ENCODE measurements around the gene SLC22A7. TPM values are rescaled to one million over a fixed set of nuclear protein-coding genes. Genes with fewer than 3 reads are reported as not detected.

SLC22A7 gene
- total and polyA plus RNA-seq, 2 donors from 2014 or later, result 2.0 to 34.8 TPM

DNA sequence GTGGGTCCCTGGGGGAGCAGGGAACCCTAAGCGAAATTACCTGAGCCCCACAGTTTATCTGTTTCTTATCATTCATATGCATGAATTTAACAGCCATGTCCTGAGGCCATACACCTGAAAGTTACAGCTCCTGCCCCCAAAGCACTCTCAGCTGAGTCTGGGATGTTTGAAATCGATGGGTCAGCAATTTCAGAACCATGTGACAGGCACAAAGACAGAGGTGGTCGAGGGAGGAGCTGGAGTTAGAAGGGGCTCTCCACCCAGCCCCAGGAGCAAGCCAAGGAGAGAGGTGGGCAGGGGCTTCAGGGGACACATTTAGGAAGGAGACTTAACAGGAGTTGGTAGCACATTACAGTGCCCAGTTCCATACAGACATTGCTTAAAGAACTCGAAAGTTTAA, 39.9 kb upstream of the SLC22A7 start:
- peak in 1 of 5 donors; percentile 8 for DNase-seq
- no peaks in the 10 kb centered on the region for H3K4me1 ChIP-seq (ENCODE audit: control insufficient read depth in 2 of 3, insufficient read depth in 2 of 3, low read depth in 1 of 3, low read length in 3 of 3)
- no peak overlapping the region for H3K9ac ChIP-seq (ENCODE audit: low read length in 3 of 3)
- no peak overlapping the region for H3K27ac ChIP-seq (ENCODE audit: low read depth in 2 of 2, low read length in 2 of 2)
- TF ChIP-seq, protein P1, sequence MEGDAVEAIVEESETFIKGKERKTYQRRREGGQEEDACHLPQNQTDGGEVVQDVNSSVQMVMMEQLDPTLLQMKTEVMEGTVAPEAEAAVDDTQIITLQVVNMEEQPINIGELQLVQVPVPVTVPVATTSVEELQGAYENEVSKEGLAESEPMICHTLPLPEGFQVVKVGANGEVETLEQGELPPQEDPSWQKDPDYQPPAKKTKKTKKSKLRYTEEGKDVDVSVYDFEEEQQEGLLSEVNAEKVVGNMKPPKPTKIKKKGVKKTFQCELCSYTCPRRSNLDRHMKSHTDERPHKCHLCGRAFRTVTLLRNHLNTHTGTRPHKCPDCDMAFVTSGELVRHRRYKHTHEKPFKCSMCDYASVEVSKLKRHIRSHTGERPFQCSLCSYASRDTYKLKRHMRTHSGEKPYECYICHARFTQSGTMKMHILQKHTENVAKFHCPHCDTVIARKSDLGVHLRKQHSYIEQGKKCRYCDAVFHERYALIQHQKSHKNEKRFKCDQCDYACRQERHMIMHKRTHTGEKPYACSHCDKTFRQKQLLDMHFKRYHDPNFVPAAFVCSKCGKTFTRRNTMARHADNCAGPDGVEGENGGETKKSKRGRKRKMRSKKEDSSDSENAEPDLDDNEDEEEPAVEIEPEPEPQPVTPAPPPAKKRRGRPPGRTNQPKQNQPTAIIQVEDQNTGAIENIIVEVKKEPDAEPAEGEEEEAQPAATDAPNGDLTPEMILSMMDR (IDR thresholded peaks at IDR 0.05; ENCODE audit: borderline replicate concordance, extremely low read depth, insufficient read depth), result no peak
- H3K27me3 ChIP-seq (ENCODE audit: control insufficient read depth, insufficient read depth, low read length), result no peaks in the 10 kb centered on the region
- intact Hi-C loops (cut with DNase I), result no loop called here
- H3K36me3 ChIP-seq (ENCODE audit: control insufficient read depth in 2 of 3, insufficient read depth in 3 of 3, low read length in 3 of 3), result no peaks in the 10 kb centered on the region
- H3K4me3 ChIP-seq (ENCODE audit: low read length in 3 of 3), result no peak overlapping the region
- FAIRE-seq, result no peak
- H3K9me3 ChIP-seq (ENCODE audit: control insufficient read depth in 2 of 3, insufficient read depth in 1 of 3, low read length in 3 of 3), result no peaks in the 10 kb centered on the region

DNA sequence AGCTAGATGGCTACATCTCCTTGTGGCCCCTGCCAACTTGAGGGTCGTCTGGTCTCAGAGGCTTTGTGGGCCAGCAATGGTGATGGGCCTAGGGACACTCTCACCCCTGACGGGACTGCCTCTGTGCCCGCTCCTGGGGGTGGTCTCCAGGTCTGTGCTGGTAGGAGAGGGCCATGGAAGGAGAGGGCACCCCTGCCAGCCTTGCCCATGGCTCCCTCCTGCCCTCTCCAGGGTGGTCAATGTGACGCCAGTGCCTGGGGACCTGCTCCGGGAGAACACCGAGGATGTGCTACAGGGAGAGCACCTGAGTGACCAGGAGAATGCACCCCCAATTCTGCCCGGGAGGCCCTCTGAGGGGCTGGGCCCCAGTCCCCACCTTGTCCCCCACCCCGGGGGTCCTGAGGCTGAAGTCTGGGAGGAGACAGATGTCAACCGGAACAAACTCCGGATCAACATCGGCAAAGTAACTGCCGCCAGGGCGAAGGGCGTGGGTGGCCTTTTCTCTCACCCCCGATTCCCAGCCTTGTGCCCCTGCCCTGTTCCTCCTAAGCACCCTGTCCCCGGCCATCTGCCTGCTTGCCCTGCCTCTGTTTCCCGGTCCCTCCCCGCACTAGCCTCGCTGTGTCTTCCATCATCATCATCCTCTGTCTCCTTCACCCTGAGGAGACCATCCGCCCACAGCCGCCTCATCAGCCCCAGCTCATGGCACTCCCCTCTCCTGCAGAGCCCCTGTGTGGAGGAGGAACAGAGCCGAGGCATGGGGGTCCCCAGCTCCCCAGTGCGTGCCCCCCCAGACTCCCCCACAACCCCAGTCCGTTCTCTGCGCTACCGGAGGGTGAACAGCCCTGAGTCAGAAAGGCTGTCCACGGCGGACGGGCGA, 39.0 kb upstream of the SLC22A7 start:
- TF ChIP-seq, protein P1 (IDR thresholded peaks at IDR 0.05; ENCODE audit: borderline replicate concordance, extremely low read depth, insufficient read depth), result no peak
- Histone ChIP-seq H3K4me3 (ENCODE audit: low read length in 3 of 3) (no peak overlapping the region), H3K9me3 (ENCODE audit: control insufficient read depth in 2 of 3, insufficient read depth in 1 of 3, low read length in 3 of 3) (no peaks in the 10 kb centered on the region), H3K4me1 (ENCODE audit: control insufficient read depth in 2 of 3, insufficient read depth in 2 of 3, low read depth in 1 of 3, low read length in 3 of 3) (no peaks in the 10 kb centered on the region), H3K27me3 (ENCODE audit: control insufficient read depth, insufficient read depth, low read length) (no peaks in the 10 kb centered on the region), H3K27ac (ENCODE audit: low read depth in 2 of 2, low read length in 2 of 2) (no peak overlapping the region), H3K9ac (ENCODE audit: low read length in 3 of 3) (no peak overlapping the region), H3K36me3 (ENCODE audit: control insufficient read depth in 2 of 3, insufficient read depth in 3 of 3, low read length in 3 of 3) (no peaks in the 10 kb centered on the region)
- FAIRE-seq (no peak), DNase-seq (peak in 1 of 5 donors; percentile 58)
- intact Hi-C loops (cut with DNase I), result no loop called here

DNA sequence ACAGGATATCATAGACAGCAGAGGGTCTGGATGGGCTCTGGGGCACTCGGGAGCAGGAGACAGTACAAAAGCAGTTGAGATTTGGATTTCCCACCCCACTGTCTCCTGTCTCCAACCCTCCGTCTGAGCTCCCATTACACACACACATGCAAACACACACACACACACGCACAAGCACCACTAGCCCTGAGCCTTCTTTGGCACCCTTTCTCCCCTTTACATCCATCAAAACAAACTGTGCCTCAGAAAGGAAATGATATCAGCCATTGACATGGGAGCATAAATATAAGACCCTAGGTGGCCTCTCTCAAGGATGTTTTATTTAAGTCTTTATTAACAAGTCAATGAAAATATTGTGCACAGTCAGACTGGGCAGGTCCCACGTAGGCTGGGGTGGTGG, 37.3 kb upstream of the SLC22A7 start:
- Histone ChIP-seq H3K9ac (ENCODE audit: low read length in 3 of 3) (no peak overlapping the region), H3K36me3 (ENCODE audit: control insufficient read depth in 2 of 3, insufficient read depth in 3 of 3, low read length in 3 of 3) (no peaks in the 10 kb centered on the region), H3K9me3 (ENCODE audit: control insufficient read depth in 2 of 3, insufficient read depth in 1 of 3, low read length in 3 of 3) (no peaks in the 10 kb centered on the region), H3K4me1 (ENCODE audit: control insufficient read depth in 2 of 3, insufficient read depth in 2 of 3, low read depth in 1 of 3, low read length in 3 of 3) (no peaks in the 10 kb centered on the region), H3K4me3 (ENCODE audit: low read length in 3 of 3) (no peak overlapping the region), H3K27ac (ENCODE audit: low read depth in 2 of 2, low read length in 2 of 2) (no peak overlapping the region), H3K27me3 (ENCODE audit: control insufficient read depth, insufficient read depth, low read length) (no peaks in the 10 kb centered on the region)
- DNase-seq (no peak), FAIRE-seq (no peak)
- intact Hi-C loops (cut with DNase I), result loop anchor here (10.0 kb wide), 1 partner anchor 74 kb away; no protein-coding TSS in a partner anchor
- TF ChIP-seq, protein P1 (IDR thresholded peaks at IDR 0.05; ENCODE audit: borderline replicate concordance, extremely low read depth, insufficient read depth), result no peak
